H9 (cell line): Measurements from ENCODE around the gene STT3B. TPM values are rescaled to one million over a fixed set of nuclear protein-coding genes. Genes with fewer than 3 reads are reported as not detected.

ENCODE experiments used
- DNase-seq: peaks from one replicate; pipeline ENCODE4 v3.0.0-alpha.2; 2017
- H2AFZ ChIP-seq: one replicate; pipeline ENCODE4 v1.6.1; 2013; ENCODE audit warnings: mild to moderate bottlenecking, low read length, control low read depth, moderate library complexity
- H2AK5ac ChIP-seq: 2 replicates; pipeline ENCODE4 v1.6.1; 2013; ENCODE audit warnings: low read length, control low read depth, mixed read lengths; ENCODE audit not compliant: insufficient read length
- H2BK120ac ChIP-seq: one replicate; pipeline ENCODE4 v1.6.1; 2013; ENCODE audit warnings: low read depth, mild to moderate bottlenecking, low read length, control low read depth, inconsistent platforms; ENCODE audit not compliant: poor library complexity, severe bottlenecking
- H2BK12ac ChIP-seq: 2 replicates; pipeline ENCODE4 v1.6.1; 2013; ENCODE audit warnings: low read length, control low read depth, mixed read lengths, low read depth; ENCODE audit not compliant: insufficient read length
- H2BK15ac ChIP-seq: 2 replicates; pipeline ENCODE4 v1.6.1; 2013; ENCODE audit warnings: low read depth, low read length, control low read depth
- H2BK20ac ChIP-seq: one replicate; pipeline ENCODE4 v1.6.1; 2013; ENCODE audit warnings: low read depth, mild to moderate bottlenecking, low read length, control low read depth, inconsistent platforms; ENCODE audit not compliant: poor library complexity, severe bottlenecking
- H2BK5ac ChIP-seq: 2 replicates; pipeline ENCODE4 v1.6.1; 2013; ENCODE audit warnings: low read length, control low read depth, mixed read lengths; ENCODE audit not compliant: insufficient read length
- H3K14ac ChIP-seq: 2 replicates; pipeline ENCODE4 v1.6.1; 2013; ENCODE audit warnings: low read length, control low read depth; ENCODE audit not compliant: insufficient read depth
- H3K18ac ChIP-seq: 2 replicates; pipeline ENCODE4 v1.6.1; 2013; ENCODE audit warnings: low read depth, mild to moderate bottlenecking, mixed read lengths, low read length, control low read depth; ENCODE audit not compliant: insufficient read length
- H3K23ac ChIP-seq: 2 replicates; pipeline ENCODE4 v1.6.1; 2013; ENCODE audit warnings: low read length, control low read depth, mixed read lengths, low read depth; ENCODE audit not compliant: insufficient read length
- H3K23me2 ChIP-seq: 2 replicates; pipeline ENCODE4 v1.6.1; 2013; ENCODE audit warnings: low read depth, mild to moderate bottlenecking, mixed read lengths, low read length, control low read depth; ENCODE audit not compliant: insufficient read length, poor library complexity, severe bottlenecking
- H3K27ac ChIP-seq: 2 replicates; pipeline ENCODE4 v1.5.1; 2013; ENCODE audit warnings: low read length, control low read depth, mixed read lengths, low read depth; ENCODE audit not compliant: insufficient read length
- H3K27me3 ChIP-seq: 2 replicates; pipeline ENCODE4 v1.6.1; 2013; ENCODE audit warnings: low read length, control low read depth, inconsistent platforms; ENCODE audit not compliant: insufficient read depth
- H3K4ac ChIP-seq: 2 replicates; pipeline ENCODE4 v1.6.1; 2013; ENCODE audit warnings: low read depth, mild to moderate bottlenecking, control low read depth, inconsistent platforms, low read length, moderate library complexity
- H3K4me1 ChIP-seq: 2 replicates; pipeline ENCODE4 v1.6.1; 2013; ENCODE audit warnings: low read length, control low read depth, inconsistent platforms; ENCODE audit not compliant: insufficient read depth
- H3K4me2 ChIP-seq: 2 replicates; pipeline ENCODE4 v1.6.1; 2013; ENCODE audit warnings: low read length, control low read depth, mixed read lengths; ENCODE audit not compliant: insufficient read length, insufficient read depth
- H3K56ac ChIP-seq: 2 replicates; pipeline ENCODE4 v1.6.1; 2013; ENCODE audit warnings: low read depth, mild to moderate bottlenecking, mixed read lengths, low read length, control low read depth; ENCODE audit not compliant: insufficient read length
- H3K79me1 ChIP-seq: 2 replicates; pipeline ENCODE4 v1.6.1; 2013; ENCODE audit warnings: low read depth, mild to moderate bottlenecking, moderate library complexity, low read length, control low read depth, inconsistent platforms; ENCODE audit not compliant: insufficient read depth, poor library complexity, severe bottlenecking
- H3K79me2 ChIP-seq: 2 replicates; pipeline ENCODE4 v1.6.1; 2013; ENCODE audit warnings: low read length, control low read depth, inconsistent platforms; ENCODE audit not compliant: insufficient read depth
- H3K9ac ChIP-seq: 2 replicates; pipeline ENCODE4 v1.6.1; 2013; ENCODE audit warnings: low read length, control low read depth, mixed read lengths; ENCODE audit not compliant: insufficient read length; ENCODE audit errors: extremely low read depth
- H3K9me3 ChIP-seq: one replicate; pipeline ENCODE4 v1.6.1; 2013; ENCODE audit warnings: low read depth, low read length, inconsistent platforms; ENCODE audit not compliant: control insufficient read depth
- H3T11ph ChIP-seq: one replicate; pipeline ENCODE4 v1.6.1; 2013; ENCODE audit warnings: mild to moderate bottlenecking, low read length, control low read depth, inconsistent platforms
- H4K20me1 ChIP-seq: one replicate; pipeline ENCODE4 v1.6.1; 2013; ENCODE audit not compliant: control insufficient read depth, insufficient read length, insufficient read depth
- H4K5ac ChIP-seq: 2 replicates; pipeline ENCODE4 v1.6.1; 2013; ENCODE audit warnings: low read depth, mild to moderate bottlenecking, mixed read lengths, low read length, control low read depth; ENCODE audit not compliant: insufficient read length
- H4K8ac ChIP-seq: replicated peaks from 2 replicates; pipeline ENCODE4 v1.6.1; 2013; ENCODE audit warnings: low read length, control low read depth, mixed read lengths, low read depth; ENCODE audit not compliant: insufficient read length
- H4K91ac ChIP-seq: 2 replicates; pipeline ENCODE4 v1.6.1; 2013; ENCODE audit warnings: low read depth, mild to moderate bottlenecking, moderate library complexity, mixed read lengths, low read length, control low read depth; ENCODE audit not compliant: insufficient read length
- H3K27ac Mint-ChIP-seq, 3 experiments: 2 replicates in 2 of 3; 3 replicates in 1 of 3; pipeline ENCODE4 v1.8.0; 2020 to 2021; ENCODE audit warnings: mixed read lengths in 3 of 3, mild to moderate bottlenecking in 1 of 3, moderate library complexity in 1 of 3
- H3K27me3 Mint-ChIP-seq: 2 replicates; pipeline ENCODE4 v1.8.0; 2021; ENCODE audit warnings: low read depth, mild to moderate bottlenecking, moderate library complexity, mixed read lengths
- H3K36me3 Mint-ChIP-seq, 3 experiments: 2 replicates in 2 of 3; 3 replicates in 1 of 3; pipeline ENCODE4 v1.8.0; 2020 to 2021; ENCODE audit warnings: low read depth in 3 of 3, mixed read lengths in 3 of 3; ENCODE audit not compliant: insufficient read depth in 1 of 3
- H3K4me1 Mint-ChIP-seq, 2 experiments: 2 replicates each; pipeline ENCODE4 v1.8.0; 2020; ENCODE audit warnings: mixed read lengths in 2 of 2
- H3K4me3 Mint-ChIP-seq, 2 experiments: 2 replicates in 1 of 2; 3 replicates in 1 of 2; pipeline ENCODE4 v1.8.0; 2020 to 2021; ENCODE audit warnings: mild to moderate bottlenecking in 2 of 2, mixed read lengths in 2 of 2, moderate library complexity in 1 of 2
- H3K9me3 Mint-ChIP-seq, 2 experiments: 2 replicates in 1 of 2; 3 replicates in 1 of 2; pipeline ENCODE4 v1.8.0; 2020; ENCODE audit warnings: mild to moderate bottlenecking in 2 of 2, mixed read lengths in 2 of 2, moderate library complexity in 1 of 2
- WGBS: extraction: QIAGEN DNeasy Blood & Tissue Kit; methylation state at CpG from one replicate; pipeline ENCODE4 v1.1.7; 2013; ENCODE audit warnings: missing lambda C conversion rate, low lambda C conversion rate, mixed read lengths; ENCODE audit not compliant: insufficient read length; ENCODE audit errors: extremely low coverage; 5-methylcytosine and 5-hydroxymethylcytosine counted together
- total RNA-seq: library from RNA; stranded (reverse); gene quantifications from 2 replicates; pipeline ENCODE4 v1.2.1, GENCODE V29; 2021
- TF ChIP-seq, protein P1 (sequence below): fragments of 200-600 bp; sonication (generic); conservative IDR thresholded peaks from 3 replicates; pipeline ENCODE4 v1.8.0; 2021; ENCODE audit warnings: antibody characterized with exemption, mild to moderate bottlenecking

The STT3B gene
- total RNA-seq, 1 experiment from 2014 or later: 79.9 TPM

- Histone ChIP-seq H3K9ac (no peak overlapping the region), H3T11ph (no peak overlapping the region), H3K79me2 (no peaks in the 10 kb centered on the region), H4K5ac (no peak overlapping the region), H3K4ac (no peak overlapping the region), H3K9me3 (no peaks in the 10 kb centered on the region), H2BK20ac (no peak overlapping the region), H4K8ac (no peak overlapping the region), H3K56ac (no peak overlapping the region), H3K27ac (no peak overlapping the region), H4K91ac (no peak overlapping the region), H3K79me1 (no peaks in the 10 kb centered on the region), H3K23me2 (no peaks in the 10 kb centered on the region), H2BK5ac (no peak overlapping the region), H2BK120ac (no peak overlapping the region), H3K23ac (no peak overlapping the region), H3K4me2 (no peak overlapping the region), H3K27me3 (no peaks in the 10 kb centered on the region), H2AFZ (no peak overlapping the region), H3K14ac (no peak overlapping the region), H3K4me1 (no peaks in the 10 kb centered on the region; the same call in 1 of the 2 replicates), H2BK15ac (no peak overlapping the region), H2BK12ac (no peak overlapping the region), H2AK5ac (no peak overlapping the region), H4K20me1 (no peaks in the 10 kb centered on the region), H3K18ac (no peak overlapping the region)
- Mint-ChIP-seq H3K4me1 (peaks cover 23% of the 10 kb centered on the region in 2 experiments), H3K27me3 (no peaks in the 10 kb centered on the region; the same call in none of the 2 replicates), H3K36me3 (no peaks in the 10 kb centered on the region; a peak in 1 of 7 replicates), H3K4me3 (no peak overlapping the region), H3K9me3 (no peaks in the 10 kb centered on the region), H3K27ac (no peak overlapping the region)
- TF ChIP-seq, protein P1, sequence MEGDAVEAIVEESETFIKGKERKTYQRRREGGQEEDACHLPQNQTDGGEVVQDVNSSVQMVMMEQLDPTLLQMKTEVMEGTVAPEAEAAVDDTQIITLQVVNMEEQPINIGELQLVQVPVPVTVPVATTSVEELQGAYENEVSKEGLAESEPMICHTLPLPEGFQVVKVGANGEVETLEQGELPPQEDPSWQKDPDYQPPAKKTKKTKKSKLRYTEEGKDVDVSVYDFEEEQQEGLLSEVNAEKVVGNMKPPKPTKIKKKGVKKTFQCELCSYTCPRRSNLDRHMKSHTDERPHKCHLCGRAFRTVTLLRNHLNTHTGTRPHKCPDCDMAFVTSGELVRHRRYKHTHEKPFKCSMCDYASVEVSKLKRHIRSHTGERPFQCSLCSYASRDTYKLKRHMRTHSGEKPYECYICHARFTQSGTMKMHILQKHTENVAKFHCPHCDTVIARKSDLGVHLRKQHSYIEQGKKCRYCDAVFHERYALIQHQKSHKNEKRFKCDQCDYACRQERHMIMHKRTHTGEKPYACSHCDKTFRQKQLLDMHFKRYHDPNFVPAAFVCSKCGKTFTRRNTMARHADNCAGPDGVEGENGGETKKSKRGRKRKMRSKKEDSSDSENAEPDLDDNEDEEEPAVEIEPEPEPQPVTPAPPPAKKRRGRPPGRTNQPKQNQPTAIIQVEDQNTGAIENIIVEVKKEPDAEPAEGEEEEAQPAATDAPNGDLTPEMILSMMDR: no peak
- no CpG with 5 or more reads among the region's 1 CpG for WGBS
- DNase-seq: no peak
These were observed 23.5 kb upstream of the STT3B start for GRCh38 chr3:31509147-31509728.
